Measurements from ENCODE around the gene CEP170B.
"Not testable (repeated sequence)": the region's sequence is repeated elsewhere in the genome, so short reads cannot be mapped to it uniquely, and the experiment has no call there.

GRCh38 chr14:104904650-104905578, 39.8 kb downstream of the CEP170B start:
- not testable (repeated sequence) for TF ChIP-seq CTCF, POLR2A (IDR thresholded peaks at IDR 0.05)
